ENCODE data around the gene OR51M1. TPM values are rescaled to one million over a fixed set of nuclear protein-coding genes. Genes with fewer than 3 reads are reported as not detected.

The OR51M1 gene
- total and polyA plus RNA-seq, 2 of the 13 experiments (the other 11 are each of a cell fraction or from before 2014, with no cell fraction given), result not detected

DNA sequence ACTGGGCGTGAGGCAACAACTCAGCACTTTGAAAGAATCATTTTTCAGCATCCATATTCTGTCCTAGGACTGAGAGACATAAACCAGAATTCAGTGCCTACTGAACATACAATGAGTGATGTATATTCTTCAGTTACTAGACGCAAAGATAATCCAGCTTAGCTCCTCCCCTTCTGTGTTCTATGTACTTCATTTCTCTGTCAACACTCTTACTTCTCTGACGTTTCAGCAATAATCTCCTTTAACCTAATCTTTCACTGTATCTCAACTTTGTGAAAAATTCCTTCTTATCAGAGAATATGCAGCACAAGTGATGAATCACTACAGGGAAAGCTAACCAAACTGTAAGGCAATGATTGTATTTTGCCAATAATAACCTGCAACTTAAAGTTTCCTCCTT is 37.8 kb upstream of the OR51M1 start:
- no peak for ATAC-seq

GRCh38 chr11:5348551-5349194 is 34.9 kb upstream of the OR51M1 start:
- in situ Hi-C loops (cut with HindIII; ENCODE audit: extremely low pct_ligation_motif_present, low pct_unique_long_range_greater_than_20kb), result no loop called here
- Histone ChIP-seq H3K4me3 (replicated peaks in 1 of 3; ENCODE audit: insufficient read depth in 1 of 3, low read depth in 2 of 3, low read length in 3 of 3) (no peak overlapping the region), H2AFZ (ENCODE audit: low read length) (no peak overlapping the region), H4K20me1 (ENCODE audit: insufficient read depth, low read length) (no peaks in the 10 kb centered on the region), H3K79me2 (ENCODE audit: insufficient read depth, low read length) (no peaks in the 10 kb centered on the region), H3K36me3 (replicated peaks in 1 of 2; ENCODE audit: control insufficient read depth in 1 of 2, insufficient read depth in 2 of 2, low read length in 2 of 2) (no peaks in the 10 kb centered on the region), H3K4me2 (ENCODE audit: low read depth, low read length) (no peak overlapping the region), H3K9ac (ENCODE audit: insufficient read depth, low read depth, low read length) (no peak overlapping the region), H3K27me3 (ENCODE audit: control insufficient read depth in 1 of 2, insufficient read depth in 2 of 2, low read length in 2 of 2) (no peaks in the 10 kb centered on the region), H3K4me1 (ENCODE audit: insufficient read depth, low read length) (no peaks in the 10 kb centered on the region), H3K27ac (ENCODE audit: extremely low read length, insufficient read depth, low read length) (no peak overlapping the region), H3K9me3 (ENCODE audit: low read length) (no peaks in the 10 kb centered on the region)
- POLR2A ChIA-PET, result no interaction called here
- no TSS peak for BruUV-seq (replicated peaks)
- ATAC-seq (no peak), FAIRE-seq (no peak), DNase-seq (ENCODE audit: low spot score) (no peak)
- CTCF ChIA-PET (ENCODE audit: low intra/inter-chr PET ratio, low total read pairs), result no interaction called here
- intact Hi-C loops (cut with micrococcal nuclease; ENCODE audit: unreplicated experiment), result no loop called here
- WGBS (ENCODE audit: low lambda C conversion rate), result 33% methylated on average over 3 of the region's 3 CpGs
- TF ChIP-seq HCFC1 (IDR thresholded peaks at IDR 0.05; ENCODE audit: low read depth, low read length) (no peak), MBD4 (IDR thresholded peaks at IDR 0.05; ENCODE audit: borderline replicate concordance, low read length) (no peak), CREB3 (CRISPR knock-in tag; IDR thresholded peaks at IDR 0.05) (no peak), SALL2 (CRISPR knock-in tag; IDR thresholded peaks at IDR 0.05) (no peak), DNMT1 (CRISPR knock-in tag; IDR thresholded peaks at IDR 0.05) (no peak), JUND (CRISPR knock-in tag; IDR thresholded peaks at IDR 0.05) (no peak), ZNF556 (CRISPR knock-in tag; IDR thresholded peaks at IDR 0.05; ENCODE audit: borderline replicate concordance) (no peak), PLRG1 (conservative IDR thresholded peaks at IDR 0.05) (no peak), ATRX (CRISPR knock-in tag; IDR thresholded peaks at IDR 0.05; ENCODE audit: borderline replicate concordance) (no peak), ZNF747 (CRISPR knock-in tag; IDR thresholded peaks at IDR 0.05; ENCODE audit: borderline replicate concordance) (no peak), RARG (CRISPR knock-in tag; IDR thresholded peaks at IDR 0.05; ENCODE audit: low read depth) (no peak)
- TF ChIP-seq, protein P1, sequence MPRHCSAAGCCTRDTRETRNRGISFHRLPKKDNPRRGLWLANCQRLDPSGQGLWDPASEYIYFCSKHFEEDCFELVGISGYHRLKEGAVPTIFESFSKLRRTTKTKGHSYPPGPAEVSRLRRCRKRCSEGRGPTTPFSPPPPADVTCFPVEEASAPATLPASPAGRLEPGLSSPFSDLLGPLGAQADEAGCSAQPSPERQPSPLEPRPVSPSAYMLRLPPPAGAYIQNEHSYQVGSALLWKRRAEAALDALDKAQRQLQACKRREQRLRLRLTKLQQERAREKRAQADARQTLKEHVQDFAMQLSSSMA (CRISPR knock-in tag; IDR thresholded peaks at IDR 0.05), result no peak
- TF ChIP-seq, protein P2, sequence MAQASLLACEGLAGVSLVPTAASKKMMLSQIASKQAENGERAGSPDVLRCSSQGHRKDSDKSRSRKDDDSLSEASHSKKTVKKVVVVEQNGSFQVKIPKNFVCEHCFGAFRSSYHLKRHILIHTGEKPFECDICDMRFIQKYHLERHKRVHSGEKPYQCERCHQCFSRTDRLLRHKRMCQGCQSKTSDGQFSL (CRISPR knock-in tag; IDR thresholded peaks at IDR 0.05), result no peak

More for the DNA sequence above, 37.8 kb upstream of the OR51M1 start:
- H3K9ac ChIP-seq (ENCODE audit: insufficient read depth, low read depth, low read length), result no peak overlapping the region
- no peaks in the 10 kb centered on the region for H3K27me3 ChIP-seq (ENCODE audit: control insufficient read depth in 1 of 2, insufficient read depth in 2 of 2, low read length in 2 of 2)
- H3K9me3 ChIP-seq (ENCODE audit: low read length), result no peaks in the 10 kb centered on the region
- no peaks in the 10 kb centered on the region for H4K20me1 ChIP-seq (ENCODE audit: insufficient read depth, low read length)
- no peak overlapping the region for H3K4me2 ChIP-seq (ENCODE audit: low read depth, low read length)
- 4% methylated on average over 3 of the region's 3 CpGs for WGBS (ENCODE audit: low lambda C conversion rate)
- no peak overlapping the region for H2AFZ ChIP-seq (ENCODE audit: low read length)
- DNase-seq (ENCODE audit: low spot score), result no peak
- FAIRE-seq, result no peak
- H3K36me3 ChIP-seq (replicated peaks in 1 of 2; ENCODE audit: control insufficient read depth in 1 of 2, insufficient read depth in 2 of 2, low read length in 2 of 2), result no peaks in the 10 kb centered on the region
- intact Hi-C loops (cut with micrococcal nuclease; ENCODE audit: unreplicated experiment), result no loop called here
- no peaks in the 10 kb centered on the region for H3K79me2 ChIP-seq (ENCODE audit: insufficient read depth, low read length)
- H3K4me3 ChIP-seq (replicated peaks in 1 of 3; ENCODE audit: insufficient read depth in 1 of 3, low read depth in 2 of 3, low read length in 3 of 3), result no peak overlapping the region
- in situ Hi-C loops (cut with HindIII; ENCODE audit: extremely low pct_ligation_motif_present, low pct_unique_long_range_greater_than_20kb), result no loop called here
- no peak for TF ChIP-seq FOXC1 (CRISPR knock-in tag; IDR thresholded peaks at IDR 0.05; ENCODE audit: borderline replicate concordance)
- no peak for TF ChIP-seq KLF12 (CRISPR knock-in tag; IDR thresholded peaks at IDR 0.05; ENCODE audit: borderline replicate concordance)
- TF ChIP-seq TOE1 (CRISPR knock-in tag; IDR thresholded peaks at IDR 0.05), result no peak
- no peak for TF ChIP-seq ZNF446 (CRISPR knock-in tag; IDR thresholded peaks at IDR 0.05)
- TF ChIP-seq THAP11 (CRISPR knock-in tag; IDR thresholded peaks at IDR 0.05), result no peak
- no peak for TF ChIP-seq NFRKB (IDR thresholded peaks at IDR 0.05)
- TF ChIP-seq ATF4 (CRISPR knock-in tag; IDR thresholded peaks at IDR 0.05), result no peak
- no peak for TF ChIP-seq ZNF615 (CRISPR knock-in tag; IDR thresholded peaks at IDR 0.05; ENCODE audit: borderline replicate concordance)
- no peaks in the 10 kb centered on the region for H3K4me1 ChIP-seq (ENCODE audit: insufficient read depth, low read length)
- BruUV-seq (replicated peaks), result no TSS peak
- ChIA-PET POLR2A (no interaction called here), CTCF (ENCODE audit: low intra/inter-chr PET ratio, low total read pairs) (no interaction called here)
- H3K27ac ChIP-seq (ENCODE audit: extremely low read length, insufficient read depth, low read length), result no peak overlapping the region

All from HepG2 (cell line).